ENCODE measurements around the gene EPHB2. TPM values are rescaled to one million over a fixed set of nuclear protein-coding genes. Genes with fewer than 3 reads are reported as not detected.
A peak's percentile ranks its signal among the peaks of the same experiment; 100 is the strongest.

Gene EPHB2
- total RNA-seq, 6 experiments from 2014 or later, result 0.24 to 1.8 (median 0.62) TPM

GRCh38 chr1:22739648-22740385 is 29.2 kb downstream of the EPHB2 start:
- 68% methylated on average over 14 of the region's 18 CpGs for WGBS (ENCODE audit: insufficient coverage, low coverage, low lambda C conversion rate, missing lambda C conversion rate)
- Histone ChIP-seq H3K27me3 (peaks cover 0 to 5% of the 10 kb centered on the region in 2 donors), H3K27ac (no peak overlapping the region), H3K4me1 (no peaks in the 10 kb centered on the region), H3K4me3 (no peak overlapping the region), H3K36me3 (no peaks in the 10 kb centered on the region), H3K9me3 (no peaks in the 10 kb centered on the region)
- TF ChIP-seq CTCF (IDR thresholded peaks at IDR 0.05) (no peak), POLR2A (IDR thresholded peaks at IDR 0.05) (no peak)
- ATAC-seq, result no peak
- no peak for DNase-seq
- intact Hi-C loops (cut with DNase I), result no loop called here

- 25% methylated on average over 6 of the region's 9 CpGs for WGBS (ENCODE audit: insufficient coverage, low coverage, low lambda C conversion rate, missing lambda C conversion rate)
Measured at GRCh38 chr1:22741118-22741517, 30.5 kb downstream of the EPHB2 start.

GRCh38 chr1:22745669-22746585 is 35.3 kb downstream of the EPHB2 start:
- ATAC-seq, result peak; percentile 83 to 96 (median 89)
- intact Hi-C loops (cut with DNase I), result no loop called here
- DNase-seq, result peak; percentile 85 to 91 (median 87)
- 25% methylated on average over 12 of the region's 14 CpGs for WGBS (ENCODE audit: insufficient coverage, low coverage, low lambda C conversion rate, missing lambda C conversion rate)
- H3K4me3 ChIP-seq, result no peak overlapping the region
- H3K27me3 ChIP-seq, result no peaks in the 10 kb centered on the region
- H3K9me3 ChIP-seq, result no peaks in the 10 kb centered on the region
- H3K36me3 ChIP-seq, result no peaks in the 10 kb centered on the region
- TF ChIP-seq CTCF (IDR thresholded peaks at IDR 0.05), result no peak
- no peak for TF ChIP-seq POLR2A (IDR thresholded peaks at IDR 0.05)
- H3K27ac ChIP-seq, result no peak overlapping the region
- peaks cover 0 to 17% (median 0%) of the 10 kb centered on the region in 4 donors for H3K4me1 ChIP-seq

More at GRCh38 chr1:22741118-22741517, 30.5 kb downstream of the EPHB2 start:
- TF ChIP-seq POLR2A (IDR thresholded peaks at IDR 0.05) (no peak), CTCF (IDR thresholded peaks at IDR 0.05) (no peak)
- no peaks in the 10 kb centered on the region for H3K9me3 ChIP-seq
- no peak overlapping the region for H3K4me3 ChIP-seq
- peaks cover 0 to 5% of the 10 kb centered on the region in 2 donors for H3K27me3 ChIP-seq
- DNase-seq (no peak), ATAC-seq (no peak)
- H3K27ac ChIP-seq, result no peak overlapping the region
- no peaks in the 10 kb centered on the region for H3K36me3 ChIP-seq
- H3K4me1 ChIP-seq, result peaks cover 0 to 10% (median 0%) of the 10 kb centered on the region in 4 donors
- intact Hi-C loops (cut with DNase I), result no loop called here

GRCh38 chr1:22747021-22747734 is 36.5 kb downstream of the EPHB2 start:
- WGBS (ENCODE audit: insufficient coverage, low coverage, low lambda C conversion rate, missing lambda C conversion rate), result 55% methylated on average over 3 of the region's 12 CpGs
- TF ChIP-seq CTCF (IDR thresholded peaks at IDR 0.05), result no peak
- no peak for TF ChIP-seq POLR2A (IDR thresholded peaks at IDR 0.05)
- Histone ChIP-seq H3K4me3 (no peak overlapping the region), H3K36me3 (no peaks in the 10 kb centered on the region), H3K27ac (no peak overlapping the region), H3K9me3 (no peaks in the 10 kb centered on the region), H3K4me1 (peaks cover 0 to 17% (median 0%) of the 10 kb centered on the region in 4 donors), H3K27me3 (no peaks in the 10 kb centered on the region)
- DNase-seq (no peak), ATAC-seq (no peak)
- intact Hi-C loops (cut with DNase I), result no loop called here
